ENCODE measurements around the gene NKAIN2. TPM values are rescaled to one million over a fixed set of nuclear protein-coding genes. Genes with fewer than 3 reads are reported as not detected.

The NKAIN2 gene
- total and polyA plus RNA-seq, 9 of the 15 experiments (the other 6 are each of a cell fraction or from before 2014, with no cell fraction given), result not detected

DNA sequence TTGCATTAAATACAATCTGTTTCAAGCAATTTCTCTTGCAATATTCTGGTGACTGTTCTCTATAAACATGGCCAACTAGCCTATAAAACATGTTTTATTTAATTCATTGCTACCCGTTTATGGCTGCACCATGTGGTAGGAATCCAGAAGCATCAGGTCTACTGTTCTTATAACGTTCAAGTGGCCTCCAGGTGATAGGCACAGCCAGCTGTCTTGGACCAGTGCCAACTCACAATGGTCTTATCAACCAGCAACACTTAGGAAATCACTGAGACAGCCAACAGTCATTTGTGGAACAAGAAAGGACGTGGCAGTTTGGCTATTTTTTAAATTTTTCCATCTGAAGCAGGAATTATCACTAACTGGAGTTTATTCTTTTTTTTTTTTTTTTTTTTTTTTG is 193.6 kb downstream of the NKAIN2 start:
- Histone ChIP-seq H3K27me3 (ENCODE audit: control insufficient read depth in 2 of 2, insufficient read depth in 2 of 2, low read length in 2 of 2) (no peaks in the 10 kb centered on the region), H3K4me1 (replicated peaks in 1 of 2; ENCODE audit: control insufficient read depth in 2 of 2, insufficient read depth in 2 of 2, low read length in 2 of 2) (no peaks in the 10 kb centered on the region), H3K9me1 (ENCODE audit: control insufficient read depth, insufficient read depth, low read length) (no peaks in the 10 kb centered on the region), H3K9me3 (replicated peaks; ENCODE audit: control insufficient read depth, insufficient read depth, low read depth, low read length) (no peaks in the 10 kb centered on the region), H3K79me2 (ENCODE audit: control insufficient read depth, insufficient read depth, low read length) (no peaks in the 10 kb centered on the region), H3K4me2 (ENCODE audit: insufficient read depth, low read length) (no peak overlapping the region), H3K4me3 (no peak overlapping the region), H3K9ac (ENCODE audit: insufficient read depth in 1 of 2, low read depth in 2 of 2, low read length in 2 of 2) (no peak overlapping the region), H2AFZ (ENCODE audit: low read depth, low read length) (no peak overlapping the region), H4K20me1 (replicated peaks; ENCODE audit: control insufficient read depth, insufficient read depth, low read length) (no peaks in the 10 kb centered on the region), H3K27ac (ENCODE audit: extremely low read depth, low read depth, low read length) (no peak overlapping the region), H3K36me3 (ENCODE audit: control insufficient read depth, insufficient read depth, low read length) (no peaks in the 10 kb centered on the region)
- POLR2A ChIA-PET, result no interaction called here
- FAIRE-seq (no peak), ATAC-seq (no peak), DNase-seq (ENCODE audit: extremely low read depth in 1 of 4, low spot score in 3 of 4) (peak in 3 of 4 experiments; percentile 3 to 8 (median 6))
- intact Hi-C loops (cut with micrococcal nuclease) (no loop called here), in situ Hi-C loops (cut with MboI) (no loop called here)
- no TSS peak for BruUV-seq (replicated peaks)
- WGBS (ENCODE audit: insufficient coverage, low coverage, missing lambda C conversion rate), result 0% methylated on average over 3 of the region's 3 CpGs
- peak; percentile 67 for TF ChIP-seq NFIC (IDR thresholded peaks at IDR 0.05)
- no peak for TF ChIP-seq ZNF75A (CRISPR knock-in tag; IDR thresholded peaks at IDR 0.05)
- CTCF ChIA-PET (ENCODE audit: low intra/inter-chr PET ratio), result no interaction called here

- no peak for FAIRE-seq
- H3K36me3 ChIP-seq (ENCODE audit: control insufficient read depth, insufficient read depth, low read length), result no peaks in the 10 kb centered on the region
- POLR2A ChIA-PET, result no interaction called here
- TF ChIP-seq TFE3 (CRISPR knock-in tag; IDR thresholded peaks at IDR 0.05), result no peak
- no peak for TF ChIP-seq RCOR1 (IDR thresholded peaks at IDR 0.05; ENCODE audit: borderline replicate concordance in 1 of 2, low read depth in 2 of 2, low read length in 2 of 2)
- TF ChIP-seq GABPA (tag; conservative IDR thresholded peaks at IDR 0.05; ENCODE audit: low read depth), result no peak
- TF ChIP-seq, protein P1, sequence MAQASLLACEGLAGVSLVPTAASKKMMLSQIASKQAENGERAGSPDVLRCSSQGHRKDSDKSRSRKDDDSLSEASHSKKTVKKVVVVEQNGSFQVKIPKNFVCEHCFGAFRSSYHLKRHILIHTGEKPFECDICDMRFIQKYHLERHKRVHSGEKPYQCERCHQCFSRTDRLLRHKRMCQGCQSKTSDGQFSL (CRISPR knock-in tag; IDR thresholded peaks at IDR 0.05), result no peak
- TF ChIP-seq, protein P1 (tag; IDR thresholded peaks at IDR 0.05), result no peak
- TF ChIP-seq HDAC1 (IDR thresholded peaks at IDR 0.05), result no peak
- no peak for TF ChIP-seq HDAC6 (IDR thresholded peaks at IDR 0.05; ENCODE audit: low read depth, low read length)
- TF ChIP-seq LEF1 (IDR thresholded peaks at IDR 0.05), result no peak
- TF ChIP-seq, protein P2, sequence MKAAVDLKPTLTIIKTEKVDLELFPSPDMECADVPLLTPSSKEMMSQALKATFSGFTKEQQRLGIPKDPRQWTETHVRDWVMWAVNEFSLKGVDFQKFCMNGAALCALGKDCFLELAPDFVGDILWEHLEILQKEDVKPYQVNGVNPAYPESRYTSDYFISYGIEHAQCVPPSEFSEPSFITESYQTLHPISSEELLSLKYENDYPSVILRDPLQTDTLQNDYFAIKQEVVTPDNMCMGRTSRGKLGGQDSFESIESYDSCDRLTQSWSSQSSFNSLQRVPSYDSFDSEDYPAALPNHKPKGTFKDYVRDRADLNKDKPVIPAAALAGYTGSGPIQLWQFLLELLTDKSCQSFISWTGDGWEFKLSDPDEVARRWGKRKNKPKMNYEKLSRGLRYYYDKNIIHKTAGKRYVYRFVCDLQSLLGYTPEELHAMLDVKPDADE (conservative IDR thresholded peaks at IDR 0.05; ENCODE audit: control insufficient read depth, low read depth, low read length), result no peak
Measured at GRCh38 chr6:124002377-124003081, 198.9 kb downstream of the NKAIN2 start.

More at GRCh38 chr6:124002377-124003081, 198.9 kb downstream of the NKAIN2 start:
- CTCF ChIA-PET (ENCODE audit: low intra/inter-chr PET ratio), result no interaction called here
- Histone ChIP-seq H3K9me1 (ENCODE audit: control insufficient read depth, insufficient read depth, low read length) (no peaks in the 10 kb centered on the region), H3K9me3 (replicated peaks; ENCODE audit: control insufficient read depth, insufficient read depth, low read depth, low read length) (no peaks in the 10 kb centered on the region), H3K27me3 (ENCODE audit: control insufficient read depth in 2 of 2, insufficient read depth in 2 of 2, low read length in 2 of 2) (no peaks in the 10 kb centered on the region), H2AFZ (ENCODE audit: low read depth, low read length) (no peak overlapping the region), H3K27ac (ENCODE audit: extremely low read depth, low read depth, low read length) (no peak overlapping the region), H3K4me1 (replicated peaks in 1 of 2; ENCODE audit: control insufficient read depth in 2 of 2, insufficient read depth in 2 of 2, low read length in 2 of 2) (no peaks in the 10 kb centered on the region), H3K9ac (ENCODE audit: insufficient read depth in 1 of 2, low read depth in 2 of 2, low read length in 2 of 2) (no peak overlapping the region), H4K20me1 (replicated peaks; ENCODE audit: control insufficient read depth, insufficient read depth, low read length) (no peaks in the 10 kb centered on the region), H3K4me3 (no peak overlapping the region), H3K4me2 (ENCODE audit: insufficient read depth, low read length) (no peak overlapping the region), H3K79me2 (ENCODE audit: control insufficient read depth, insufficient read depth, low read length) (no peaks in the 10 kb centered on the region)
- ATAC-seq (no peak), DNase-seq (ENCODE audit: extremely low read depth in 1 of 4, low spot score in 3 of 4) (no peak)
- no TSS peak for BruUV-seq (replicated peaks)
- in situ Hi-C loops (cut with MboI) (no loop called here), intact Hi-C loops (cut with micrococcal nuclease) (no loop called here)
- WGBS (ENCODE audit: insufficient coverage, low coverage, missing lambda C conversion rate), result 3% methylated on average over 4 of the region's 4 CpGs
